Measurements from ENCODE around the gene GPC5. TPM values are rescaled to one million over a fixed set of nuclear protein-coding genes. Genes with fewer than 3 reads are reported as not detected.

Gene GPC5
- total RNA-seq, 1 experiment from 2014 or later, result 0.21 TPM

GRCh38 chr13:92307752-92308151, 909.3 kb downstream of the GPC5 start:
- no peak for DNase-seq (ENCODE audit: low spot score)
- H3K4me1 ChIP-seq (ENCODE audit: insufficient read depth, low read length, poor library complexity, severe bottlenecking), result no peaks in the 10 kb centered on the region
- H3K36me3 ChIP-seq (ENCODE audit: insufficient read depth, low read length, poor library complexity, severe bottlenecking), result no peaks in the 10 kb centered on the region
- no TSS peak for BruUV-seq (replicated peaks)
- no peak overlapping the region for H3K27ac ChIP-seq (ENCODE audit: low read depth, low read length, poor library complexity, severe bottlenecking)
- H3K27me3 ChIP-seq (replicated peaks; ENCODE audit: insufficient read depth, low read depth, low read length, poor library complexity), result no peaks in the 10 kb centered on the region
- intact Hi-C loops (cut with micrococcal nuclease; ENCODE audit: unreplicated experiment), result no loop called here
- TF ChIP-seq CTCF (conservative IDR thresholded peaks at IDR 0.05; ENCODE audit: low read depth, low read length) (no peak), EZH2 (IDR thresholded peaks at IDR 0.05; ENCODE audit: borderline replicate concordance, low read depth, low read length, poor library complexity, severe bottlenecking) (no peak)
- POLR2A ChIA-PET (ENCODE audit: low non-redundant PET), result no interaction called here
- CTCF ChIA-PET, result no interaction called here
- no peak overlapping the region for H3K4me3 ChIP-seq (ENCODE audit: low read depth, low read length, poor library complexity, severe bottlenecking)
- H3K9me3 ChIP-seq (ENCODE audit: low read depth, low read length, poor library complexity, severe bottlenecking), result no peaks in the 10 kb centered on the region

GRCh38 chr13:92312823-92313222, 914.4 kb downstream of the GPC5 start:
- Histone ChIP-seq H3K4me3 (ENCODE audit: low read depth, low read length, poor library complexity, severe bottlenecking) (no peak overlapping the region), H3K36me3 (ENCODE audit: insufficient read depth, low read length, poor library complexity, severe bottlenecking) (no peaks in the 10 kb centered on the region), H3K27me3 (replicated peaks; ENCODE audit: insufficient read depth, low read depth, low read length, poor library complexity) (no peaks in the 10 kb centered on the region), H3K9me3 (ENCODE audit: low read depth, low read length, poor library complexity, severe bottlenecking) (no peaks in the 10 kb centered on the region), H3K4me1 (ENCODE audit: insufficient read depth, low read length, poor library complexity, severe bottlenecking) (no peaks in the 10 kb centered on the region), H3K27ac (ENCODE audit: low read depth, low read length, poor library complexity, severe bottlenecking) (no peak overlapping the region)
- TF ChIP-seq CTCF (conservative IDR thresholded peaks at IDR 0.05; ENCODE audit: low read depth, low read length) (no peak), EZH2 (IDR thresholded peaks at IDR 0.05; ENCODE audit: borderline replicate concordance, low read depth, low read length, poor library complexity, severe bottlenecking) (no peak)
- DNase-seq (ENCODE audit: low spot score), result no peak
- POLR2A ChIA-PET (ENCODE audit: low non-redundant PET), result no interaction called here
- BruUV-seq (replicated peaks), result no TSS peak
- intact Hi-C loops (cut with micrococcal nuclease; ENCODE audit: unreplicated experiment), result no loop called here
- CTCF ChIA-PET, result no interaction called here

DNA sequence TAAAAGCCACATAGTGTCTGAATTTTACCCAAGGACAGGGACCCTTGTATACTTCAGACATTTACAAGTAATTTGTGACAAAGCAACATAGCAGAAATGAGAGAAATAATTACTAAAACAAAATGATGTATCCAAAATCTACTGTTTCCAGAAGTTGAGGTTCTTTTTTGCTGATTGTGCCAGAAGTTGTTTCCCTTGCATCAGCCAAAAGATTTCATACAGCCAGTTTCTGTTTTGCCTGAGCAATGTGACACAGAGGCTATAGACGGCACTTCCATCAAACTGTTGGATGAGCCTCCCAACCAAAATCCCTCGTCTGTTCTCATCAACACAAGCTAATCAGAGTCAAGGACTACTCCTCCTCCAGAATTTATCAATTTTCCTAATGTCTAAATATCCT, 915.0 kb downstream of the GPC5 start:
- Histone ChIP-seq H3K4me3 (ENCODE audit: low read depth, low read length, poor library complexity, severe bottlenecking) (no peak overlapping the region), H3K27ac (ENCODE audit: low read depth, low read length, poor library complexity, severe bottlenecking) (no peak overlapping the region), H3K9me3 (ENCODE audit: low read depth, low read length, poor library complexity, severe bottlenecking) (no peaks in the 10 kb centered on the region), H3K4me1 (ENCODE audit: insufficient read depth, low read length, poor library complexity, severe bottlenecking) (no peaks in the 10 kb centered on the region), H3K36me3 (ENCODE audit: insufficient read depth, low read length, poor library complexity, severe bottlenecking) (no peaks in the 10 kb centered on the region), H3K27me3 (replicated peaks; ENCODE audit: insufficient read depth, low read depth, low read length, poor library complexity) (no peaks in the 10 kb centered on the region)
- POLR2A ChIA-PET (ENCODE audit: low non-redundant PET), result no interaction called here
- CTCF ChIA-PET, result no interaction called here
- TF ChIP-seq EZH2 (IDR thresholded peaks at IDR 0.05; ENCODE audit: borderline replicate concordance, low read depth, low read length, poor library complexity, severe bottlenecking) (no peak), CTCF (conservative IDR thresholded peaks at IDR 0.05; ENCODE audit: low read depth, low read length) (no peak)
- no peak for DNase-seq (ENCODE audit: low spot score)
- BruUV-seq (replicated peaks), result no TSS peak
- intact Hi-C loops (cut with micrococcal nuclease; ENCODE audit: unreplicated experiment), result no loop called here

Measured in A673 (cell line).